ENCODE measurements around the gene ADD1.

Gene ADD1

GRCh38 chr4:2834001-2834921 is 9.4 kb upstream of the ADD1 start:
- DNase-seq (ENCODE audit: extremely low read depth in 1 of 2, low read depth in 1 of 2) = no peak

GRCh38 chr4:2835978-2836377 is 7.7 kb upstream of the ADD1 start:
- no peak for DNase-seq (ENCODE audit: extremely low read depth in 1 of 2, low read depth in 1 of 2)

GRCh38 chr4:2836391-2836859 is 7.2 kb upstream of the ADD1 start:
- no peak for DNase-seq (ENCODE audit: extremely low read depth in 1 of 2, low read depth in 1 of 2)

- DNase-seq (ENCODE audit: extremely low read depth in 1 of 2, low read depth in 1 of 2) = no peak
Measured at GRCh38 chr4:2837110-2837903, 6.3 kb upstream of the ADD1 start.

GRCh38 chr4:2837904-2838496 is 5.6 kb upstream of the ADD1 start:
- peak in 1 of 2 donors; percentile 49 for DNase-seq (ENCODE audit: extremely low read depth in 1 of 2, low read depth in 1 of 2)

GRCh38 chr4:2839060-2839459 is 4.6 kb upstream of the ADD1 start:
- no peak for DNase-seq (ENCODE audit: extremely low read depth in 1 of 2, low read depth in 1 of 2)

- DNase-seq (ENCODE audit: extremely low read depth in 1 of 2, low read depth in 1 of 2) = no peak
Measured at GRCh38 chr4:2842687-2843262, 869 bp upstream of the ADD1 start.

GRCh38 chr4:2843941-2844584 is 419 bp downstream of the ADD1 start:
- DNase-seq (ENCODE audit: extremely low read depth in 1 of 2, low read depth in 1 of 2) = no peak

- DNase-seq (ENCODE audit: extremely low read depth in 1 of 2, low read depth in 1 of 2) = no peak
Measured at GRCh38 chr4:2846172-2846571, 2.5 kb downstream of the ADD1 start.

- DNase-seq (ENCODE audit: extremely low read depth in 1 of 2, low read depth in 1 of 2) = no peak
Measured at GRCh38 chr4:2847302-2847871, 3.7 kb downstream of the ADD1 start.

- DNase-seq (ENCODE audit: extremely low read depth in 1 of 2, low read depth in 1 of 2) = no peak
Measured at GRCh38 chr4:2848449-2848848, 4.8 kb downstream of the ADD1 start.

- no peak for DNase-seq (ENCODE audit: extremely low read depth in 1 of 2, low read depth in 1 of 2)
Measured at GRCh38 chr4:2849267-2850152, 5.9 kb downstream of the ADD1 start.

- DNase-seq (ENCODE audit: extremely low read depth in 1 of 2, low read depth in 1 of 2) = no peak
Measured at GRCh38 chr4:2850966-2851798, 7.5 kb downstream of the ADD1 start.

GRCh38 chr4:2852481-2852921 is 8.9 kb downstream of the ADD1 start:
- DNase-seq (ENCODE audit: extremely low read depth in 1 of 2, low read depth in 1 of 2) = no peak

- no peak for DNase-seq (ENCODE audit: extremely low read depth in 1 of 2, low read depth in 1 of 2)
Measured at GRCh38 chr4:2855584-2855983, 11.9 kb downstream of the ADD1 start.

GRCh38 chr4:2856266-2856665 is 12.6 kb downstream of the ADD1 start:
- DNase-seq (ENCODE audit: extremely low read depth in 1 of 2, low read depth in 1 of 2) = no peak

- DNase-seq (ENCODE audit: extremely low read depth in 1 of 2, low read depth in 1 of 2) = no peak
Measured at GRCh38 chr4:2857349-2857927, 13.8 kb downstream of the ADD1 start.

Data from stimulated activated CD8-positive, alpha-beta memory T cell treated with anti-CD3 and anti-CD28 coated beads, Interleukin-7, amount 100 ng/mL, for 48 hours (primary cell).